ENCODE results near the gene SLC17A3.

GRCh38 chr6:25844518-25844917 lies 29.5 kb downstream of the SLC17A3 start:
- TF ChIP-seq CTCF (IDR thresholded peaks at IDR 0.05; ENCODE audit: borderline replicate concordance, extremely low read depth, low read length, poor library complexity, severe bottlenecking), result no peak
- no peak for TF ChIP-seq EZH2 (IDR thresholded peaks at IDR 0.05; ENCODE audit: borderline replicate concordance, low read depth, low read length, severe bottlenecking)
